IPS DF 19.7 (cell line): ENCODE results near the gene NELFA.

Source experiments
- DNase-seq: peaks from one replicate; pipeline ENCODE4 v3.0.0-alpha.2; 2013; ENCODE audit warnings: low read depth, low spot score

NELFA gene

DNA sequence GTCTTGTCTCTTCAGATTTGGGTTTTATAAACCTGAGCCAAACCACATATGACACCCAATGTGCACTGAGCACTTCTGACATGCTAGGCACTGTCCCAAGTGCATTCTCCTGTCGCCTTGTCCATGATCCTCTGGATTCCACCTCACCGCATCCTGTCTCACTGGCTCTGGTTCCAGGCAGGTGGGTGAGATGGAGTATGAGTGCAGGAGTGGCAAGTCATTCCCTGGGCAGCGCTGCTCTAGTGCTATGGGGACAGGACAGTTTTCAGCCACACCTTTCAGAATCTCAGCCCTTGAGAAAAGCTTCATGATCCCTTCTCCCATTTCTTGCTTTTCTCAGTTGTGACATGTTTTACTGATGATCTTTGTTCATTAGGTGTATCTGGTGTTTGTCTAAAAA, 71.2 kb downstream of the NELFA start:
- no peak for DNase-seq

DNA sequence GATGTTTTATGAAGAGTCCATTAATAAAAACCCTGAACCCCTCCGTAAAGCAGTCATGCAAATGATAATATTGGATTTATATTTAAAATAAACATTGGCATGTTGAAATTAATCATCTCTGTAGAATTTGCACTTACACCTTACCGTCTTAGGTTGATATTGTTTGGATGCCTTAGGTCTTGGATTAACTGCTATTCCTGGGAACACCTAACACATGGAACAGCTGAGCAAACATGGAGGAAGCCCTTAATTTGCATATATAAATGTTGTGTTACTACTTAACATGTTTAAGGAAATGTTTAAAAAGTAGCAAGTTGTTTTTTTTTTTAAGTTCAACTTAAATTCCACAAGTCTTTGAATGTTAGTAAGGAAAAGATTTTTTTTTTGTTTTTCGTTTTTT, 75.1 kb downstream of the NELFA start:
- no peak for DNase-seq

DNA sequence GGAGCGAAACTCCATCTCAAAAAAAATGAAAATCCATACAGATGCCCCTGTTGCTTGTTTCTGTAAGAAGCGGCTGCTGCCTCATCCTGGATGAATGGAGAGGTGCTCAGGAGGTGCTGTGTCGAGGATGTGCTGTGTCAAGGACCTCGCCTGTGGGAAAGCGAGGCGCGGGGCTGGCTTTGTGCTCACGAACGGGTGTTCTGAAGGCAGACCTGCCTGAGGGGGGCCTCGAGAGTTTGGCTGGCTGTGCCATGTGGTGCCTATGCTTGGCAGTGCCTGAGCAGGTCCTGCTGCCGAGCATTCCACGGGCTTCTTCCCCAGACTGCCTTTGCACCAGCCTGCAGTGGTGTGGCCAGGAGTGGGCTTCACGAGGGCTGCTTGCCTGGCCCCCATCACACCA, 76.0 kb downstream of the NELFA start:
- no peak for DNase-seq
